ENCODE measurements around the gene RNF114.

DNA sequence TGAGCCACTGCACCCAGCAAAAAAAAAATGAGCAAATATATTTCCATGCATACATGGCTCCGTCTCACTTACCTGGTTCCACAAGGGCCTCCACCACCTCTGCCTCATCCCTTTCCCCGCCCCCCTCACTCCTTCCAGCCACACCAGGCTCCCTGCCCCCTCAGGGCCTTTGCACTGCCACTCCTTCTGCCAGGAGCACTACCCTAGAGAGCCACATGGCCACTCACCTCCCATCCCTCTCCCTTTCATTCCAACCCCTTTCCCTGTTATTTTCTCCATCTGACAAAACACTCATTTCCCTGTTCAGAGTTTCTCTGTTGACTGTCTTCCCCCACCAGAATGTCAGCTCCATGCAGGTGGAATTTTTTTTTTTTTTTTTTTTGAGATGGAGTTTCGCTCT lies 59.4 kb downstream of the RNF114 start:
- TF ChIP-seq, protein P1, sequence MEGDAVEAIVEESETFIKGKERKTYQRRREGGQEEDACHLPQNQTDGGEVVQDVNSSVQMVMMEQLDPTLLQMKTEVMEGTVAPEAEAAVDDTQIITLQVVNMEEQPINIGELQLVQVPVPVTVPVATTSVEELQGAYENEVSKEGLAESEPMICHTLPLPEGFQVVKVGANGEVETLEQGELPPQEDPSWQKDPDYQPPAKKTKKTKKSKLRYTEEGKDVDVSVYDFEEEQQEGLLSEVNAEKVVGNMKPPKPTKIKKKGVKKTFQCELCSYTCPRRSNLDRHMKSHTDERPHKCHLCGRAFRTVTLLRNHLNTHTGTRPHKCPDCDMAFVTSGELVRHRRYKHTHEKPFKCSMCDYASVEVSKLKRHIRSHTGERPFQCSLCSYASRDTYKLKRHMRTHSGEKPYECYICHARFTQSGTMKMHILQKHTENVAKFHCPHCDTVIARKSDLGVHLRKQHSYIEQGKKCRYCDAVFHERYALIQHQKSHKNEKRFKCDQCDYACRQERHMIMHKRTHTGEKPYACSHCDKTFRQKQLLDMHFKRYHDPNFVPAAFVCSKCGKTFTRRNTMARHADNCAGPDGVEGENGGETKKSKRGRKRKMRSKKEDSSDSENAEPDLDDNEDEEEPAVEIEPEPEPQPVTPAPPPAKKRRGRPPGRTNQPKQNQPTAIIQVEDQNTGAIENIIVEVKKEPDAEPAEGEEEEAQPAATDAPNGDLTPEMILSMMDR (IDR thresholded peaks at IDR 0.05): no peak
- no peak for TF ChIP-seq POLR2A (IDR thresholded peaks at IDR 0.05)

Measured in lower leg skin (tissue), 3 donors.